Kidney (tissue), 14 donors: Measurements from ENCODE around the gene GRIK2. TPM values are rescaled to one million over a fixed set of nuclear protein-coding genes. Genes with fewer than 3 reads are reported as not detected.

ENCODE experiments used
- DNase-seq, 5 donors: peaks; one replicate each; pipeline ENCODE4 v3.0.0-alpha.2; 2013 to 2020
- FAIRE-seq: peaks from 2 replicates; lab custom pipeline; 2012; peaks lifted over from hg19 to GRCh38; lab: Jason Lieb, UNC
- H3K27ac ChIP-seq, 2 donors: one replicate each; pipeline ENCODE4 v1.7.0; 2013; ENCODE audit warnings: low read depth in 2 of 2, low read length in 2 of 2, inconsistent platforms in 1 of 2
- H3K27me3 ChIP-seq: one replicate; pipeline ENCODE4 v1.7.1; 2013; ENCODE audit warnings: low read length, inconsistent platforms; ENCODE audit not compliant: control insufficient read depth, insufficient read depth
- H3K36me3 ChIP-seq, 3 donors: one replicate each; pipeline versions ENCODE4 v1.7.0 to v1.7.1; 2013; ENCODE audit warnings: low read length in 3 of 3, control low read depth in 1 of 3, inconsistent platforms in 1 of 3; ENCODE audit not compliant: insufficient read depth in 3 of 3, control insufficient read depth in 2 of 3
- H3K4me1 ChIP-seq, 3 donors: one replicate each; pipeline versions ENCODE4 v1.7.0 to v1.7.1; 2013; ENCODE audit warnings: low read length in 3 of 3, inconsistent platforms in 1 of 3, low read depth in 1 of 3; ENCODE audit not compliant: control insufficient read depth in 2 of 3, insufficient read depth in 2 of 3
- H3K4me3 ChIP-seq, 3 donors: one replicate each; pipeline versions ENCODE4 v1.7.0 to v1.8.1; 2013; ENCODE audit warnings: low read length in 3 of 3, control low read depth in 1 of 3, inconsistent platforms in 1 of 3
- H3K9ac ChIP-seq, 3 donors: one replicate each; pipeline versions ENCODE4 v1.7.0 to v1.7.1; 2013; ENCODE audit warnings: low read length in 3 of 3, control low read depth in 1 of 3, inconsistent platforms in 1 of 3
- H3K9me3 ChIP-seq, 3 donors: one replicate each; pipeline versions ENCODE4 v1.7.0 to v1.7.1; 2013; ENCODE audit warnings: low read length in 3 of 3, control low read depth in 1 of 3, inconsistent platforms in 1 of 3; ENCODE audit not compliant: control insufficient read depth in 2 of 3, insufficient read depth in 1 of 3
- intact Hi-C: fragments of 100-400 bp; cut with DNase I; formaldehyde crosslinking; loops from one replicate; pipeline ENCODE4 v1.11.1; 2022
- polyA plus RNA-seq: library from polyadenylated mRNA; stranded (reverse); fragments of 350-450 nt; fragmentation: Illumina TruSeq; extraction: RNeasy Lipid Tissue Mini Kit (QIAGEN cat#74804); gene quantifications from one replicate; pipeline ENCODE4 v1.2.3, GENCODE V29; 2014; ENCODE audit warnings: low read depth, low replicate concordance; ENCODE audit not compliant: insufficient read depth
- total RNA-seq: library from RNA; stranded (reverse); fragmentation: NEBNext Ultra II Directional; extraction: Animal tissue kit (Norgen Biotek cat#: 25700); gene quantifications from one replicate; pipeline ENCODE4 v1.2.1, GENCODE V29; 2021
- TF ChIP-seq, protein P1 (sequence below): IDR thresholded peaks from 3 replicates; pipeline ENCODE4 v1.5.1; 2012; ENCODE audit warnings: mild to moderate bottlenecking, moderate library complexity, borderline replicate concordance; ENCODE audit not compliant: insufficient read depth; ENCODE audit errors: extremely low read depth
- donor health status: control.
- donor health status: control.
- donor health status: control.
- donor health status: control.
- donor health status: control.
- donor health status: DM: yes; HTN: yes; CAD: no.
- donor health status: Normal renal cell carcinoma (clear cell type).

GRIK2 gene
- total and polyA plus RNA-seq, 2 donors from 2014 or later: 0.82 to 1.4 TPM

DNA sequence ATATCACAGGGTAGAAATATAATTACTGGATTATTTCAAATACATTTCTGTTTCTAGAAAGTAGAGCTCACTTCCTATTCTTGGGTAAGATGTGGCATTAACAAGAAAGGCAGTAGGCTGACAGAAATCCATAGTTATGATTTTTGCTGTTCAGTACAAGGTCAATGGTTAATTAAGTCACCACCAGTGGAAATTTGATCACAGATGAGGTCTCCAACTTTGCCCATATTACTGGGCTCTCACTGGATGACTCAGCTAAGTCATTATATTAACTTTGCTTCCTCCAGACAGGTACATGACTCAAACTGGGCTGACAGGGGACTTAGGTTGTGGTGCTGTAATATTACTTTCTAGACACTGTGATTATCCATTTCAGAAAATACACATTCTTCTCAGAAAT, 212.4 kb downstream of the GRIK2 start:
- intact Hi-C loops: no loop called here
- Histone ChIP-seq H3K27ac (no peak overlapping the region), H3K27me3 (no peaks in the 10 kb centered on the region), H3K9ac (no peak overlapping the region), H3K9me3 (no peaks in the 10 kb centered on the region), H3K36me3 (no peaks in the 10 kb centered on the region), H3K4me1 (peaks cover 0 to 8% (median 2%) of the 10 kb centered on the region in 3 donors), H3K4me3 (no peak overlapping the region)
- FAIRE-seq: no peak
- DNase-seq: no peak
- TF ChIP-seq, protein P1, sequence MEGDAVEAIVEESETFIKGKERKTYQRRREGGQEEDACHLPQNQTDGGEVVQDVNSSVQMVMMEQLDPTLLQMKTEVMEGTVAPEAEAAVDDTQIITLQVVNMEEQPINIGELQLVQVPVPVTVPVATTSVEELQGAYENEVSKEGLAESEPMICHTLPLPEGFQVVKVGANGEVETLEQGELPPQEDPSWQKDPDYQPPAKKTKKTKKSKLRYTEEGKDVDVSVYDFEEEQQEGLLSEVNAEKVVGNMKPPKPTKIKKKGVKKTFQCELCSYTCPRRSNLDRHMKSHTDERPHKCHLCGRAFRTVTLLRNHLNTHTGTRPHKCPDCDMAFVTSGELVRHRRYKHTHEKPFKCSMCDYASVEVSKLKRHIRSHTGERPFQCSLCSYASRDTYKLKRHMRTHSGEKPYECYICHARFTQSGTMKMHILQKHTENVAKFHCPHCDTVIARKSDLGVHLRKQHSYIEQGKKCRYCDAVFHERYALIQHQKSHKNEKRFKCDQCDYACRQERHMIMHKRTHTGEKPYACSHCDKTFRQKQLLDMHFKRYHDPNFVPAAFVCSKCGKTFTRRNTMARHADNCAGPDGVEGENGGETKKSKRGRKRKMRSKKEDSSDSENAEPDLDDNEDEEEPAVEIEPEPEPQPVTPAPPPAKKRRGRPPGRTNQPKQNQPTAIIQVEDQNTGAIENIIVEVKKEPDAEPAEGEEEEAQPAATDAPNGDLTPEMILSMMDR: no peak

DNA sequence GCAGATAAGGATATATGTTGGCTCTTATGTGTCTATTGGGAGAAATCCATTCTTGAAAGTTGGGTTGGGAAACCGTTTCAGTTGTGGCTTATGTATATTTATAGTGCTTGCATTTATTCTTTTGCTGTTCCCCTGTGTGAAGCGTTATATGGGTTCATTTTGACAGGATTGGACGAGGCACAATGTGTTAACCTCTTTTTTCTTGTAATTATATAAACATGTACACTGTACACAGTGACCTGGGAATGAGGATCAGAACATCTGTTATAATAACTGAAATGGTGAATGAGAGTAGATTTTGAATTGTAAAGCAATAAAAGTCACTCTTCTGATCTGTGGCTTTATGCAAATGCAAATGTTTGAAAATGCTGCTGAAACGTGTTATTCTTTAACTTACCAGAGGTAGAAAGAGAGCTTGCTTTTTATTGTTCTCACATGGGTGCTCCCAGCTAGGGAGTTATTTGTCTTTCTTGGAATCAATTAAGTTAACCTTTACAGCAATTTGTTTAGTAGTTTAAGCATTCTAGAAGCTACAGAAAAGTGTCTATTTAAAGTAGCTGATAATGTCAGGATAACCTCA, 213.7 kb downstream of the GRIK2 start:
- Histone ChIP-seq H3K27me3 (no peaks in the 10 kb centered on the region), H3K4me1 (peaks cover 0 to 8% (median 2%) of the 10 kb centered on the region in 3 donors), H3K4me3 (no peak overlapping the region), H3K36me3 (no peaks in the 10 kb centered on the region), H3K9me3 (no peaks in the 10 kb centered on the region), H3K9ac (no peak overlapping the region), H3K27ac (no peak overlapping the region)
- intact Hi-C loops: no loop called here
- FAIRE-seq (no peak), DNase-seq (peak in 2 of 5 donors; percentile 68 to 75)
- TF ChIP-seq, protein P1: no peak

DNA sequence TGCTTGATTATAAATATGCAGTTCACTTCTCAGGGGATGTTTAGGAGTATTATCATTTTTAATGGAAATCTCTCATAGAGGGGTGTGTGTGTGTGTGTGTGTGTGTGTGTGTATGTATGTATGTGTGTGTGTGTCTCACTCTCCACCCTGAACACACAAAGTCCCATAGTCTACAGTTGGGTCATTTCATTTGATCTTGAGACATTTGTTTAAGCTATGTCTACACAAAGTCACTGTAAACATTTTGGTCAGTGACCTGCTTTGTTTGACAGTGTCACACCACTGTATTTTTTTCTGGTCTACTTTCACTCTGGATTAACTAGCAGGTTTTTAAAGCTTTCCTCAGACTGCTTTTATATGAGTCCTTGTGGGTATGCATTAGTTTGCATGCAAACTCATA, 215.2 kb downstream of the GRIK2 start:
- no peak overlapping the region for H3K27ac ChIP-seq
- DNase-seq: no peak
- intact Hi-C loops: no loop called here
- FAIRE-seq: no peak
- H3K9me3 ChIP-seq: no peaks in the 10 kb centered on the region
- TF ChIP-seq, protein P1: no peak
- H3K9ac ChIP-seq: no peak overlapping the region
- no peaks in the 10 kb centered on the region for H3K27me3 ChIP-seq
- H3K4me1 ChIP-seq: peaks cover 0 to 8% (median 2%) of the 10 kb centered on the region in 3 donors
- no peak overlapping the region for H3K4me3 ChIP-seq
- H3K36me3 ChIP-seq: no peaks in the 10 kb centered on the region

DNA sequence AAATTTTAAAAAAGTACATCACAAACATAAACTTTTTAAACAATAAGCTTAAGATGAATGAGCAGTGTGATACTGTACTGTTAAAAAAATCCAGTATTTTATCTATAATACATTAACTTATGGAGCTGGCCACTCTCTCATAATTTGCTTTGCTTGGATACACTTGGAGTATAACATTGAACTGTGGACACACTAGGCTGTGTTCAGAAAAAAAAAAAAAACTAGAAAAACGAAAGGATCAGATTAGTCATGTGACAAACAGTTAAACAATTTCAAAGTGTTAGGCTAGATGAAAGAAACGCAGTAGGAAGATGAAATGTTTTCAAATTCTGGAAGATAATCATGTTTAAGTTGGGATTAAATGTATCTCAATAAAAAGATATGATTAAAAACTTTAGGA, 220.0 kb downstream of the GRIK2 start:
- TF ChIP-seq, protein P1: no peak
- DNase-seq (peak in 2 of 5 donors; percentile 13 to 25), FAIRE-seq (no peak)
- intact Hi-C loops: no loop called here
- Histone ChIP-seq H3K27ac (no peak overlapping the region), H3K4me1 (no peaks in the 10 kb centered on the region), H3K9me3 (no peaks in the 10 kb centered on the region), H3K4me3 (no peak overlapping the region), H3K36me3 (no peaks in the 10 kb centered on the region), H3K27me3 (no peaks in the 10 kb centered on the region), H3K9ac (no peak overlapping the region)
